K562 (cell line): ENCODE data around the gene BLTP2. TPM values are rescaled to one million over a fixed set of nuclear protein-coding genes. Genes with fewer than 3 reads are reported as not detected.

Experiments
- CC2D1A ChIP-seq: fragments of 450-650 bp; IDR thresholded peaks from 2 replicates; pipeline ENCODE4 v1.6.1; 2017; ENCODE audit warnings: mild to moderate bottlenecking
- FOXK2 ChIP-seq, 2 experiments: fragments of 450-650 bp; IDR thresholded peaks in 1 of 2; conservative IDR thresholded peaks in 1 of 2; 2 replicates each; pipeline ENCODE4 v1.6.1; 2016; ENCODE audit warnings: low read depth in 2 of 2, mild to moderate bottlenecking in 1 of 2
- HDAC1 ChIP-seq, 2 experiments: fragments of 450-650 bp; IDR thresholded peaks; 2 replicates each; pipeline ENCODE4 v1.6.1; 2016 to 2017; ENCODE audit warnings: inconsistent platforms in 1 of 2, mild to moderate bottlenecking in 1 of 2, moderate library complexity in 1 of 2
- L3MBTL2 ChIP-seq: fragments of 450-650 bp; IDR thresholded peaks from 2 replicates; pipeline ENCODE4 v1.6.1; 2016; ENCODE audit warnings: mild to moderate bottlenecking, moderate library complexity
- MYBL2 ChIP-seq, 2 experiments: fragments of 450-650 bp in 1 of 2; sonication (generic) in 1 of 2; formaldehyde crosslinking in 1 of 2; IDR thresholded peaks; 2 replicates each; pipeline versions ENCODE4 v1.6.1 to v1.8.1; 2017 to 2022; ENCODE audit warnings: borderline replicate concordance in 1 of 2, inconsistent platforms in 1 of 2, low read depth in 1 of 2, mild to moderate bottlenecking in 1 of 2, missing genetic modification reagents in 1 of 2, moderate library complexity in 1 of 2
- MYC ChIP-seq, 2 experiments: fragments of 250-450 bp in 1 of 2; sonication (Bioruptor Pico) in 1 of 2; IDR thresholded peaks; 2 replicates each; pipeline versions ENCODE4 v1.5.1 to v1.6.1; 2012 to 2021; ENCODE audit warnings: low read depth in 2 of 2, borderline replicate concordance in 1 of 2, improper control_type of control experiment in 1 of 2, low read length in 1 of 2, mild to moderate bottlenecking in 1 of 2, moderate library complexity in 1 of 2
- NFRKB ChIP-seq: fragments of 450-650 bp; IDR thresholded peaks from 2 replicates; pipeline ENCODE4 v1.6.1; 2016; ENCODE audit warnings: low read depth
- PML ChIP-seq: IDR thresholded peaks from 2 replicates; pipeline ENCODE4 v1.6.1; 2012; ENCODE audit warnings: low read length, inconsistent platforms
- POLR2G ChIP-seq: fragments of 200-400 bp; formaldehyde crosslinking; IDR thresholded peaks from 2 replicates; pipeline ENCODE4 v1.6.1; 2017; ENCODE audit warnings: low read depth, mild to moderate bottlenecking, antibody characterized with exemption, low read length, moderate library complexity
- RBBP5 ChIP-seq: fragments of 200-600 bp; sonication (generic); IDR thresholded peaks from 2 replicates; pipeline ENCODE4 v1.6.1; 2012; ENCODE audit warnings: borderline replicate concordance, mild to moderate bottlenecking, low read length, control low read depth, inconsistent platforms; ENCODE audit not compliant: insufficient read depth, poor library complexity, severe bottlenecking
- RBFOX2 ChIP-seq: fragments of 200-400 bp; formaldehyde crosslinking; IDR thresholded peaks from 2 replicates; pipeline ENCODE4 v1.6.1; 2017; ENCODE audit warnings: low read depth, mild to moderate bottlenecking, low read length, moderate library complexity
- RCOR1 ChIP-seq, 2 experiments: IDR thresholded peaks; 2 replicates each; pipeline ENCODE4 v1.6.1; 2012; ENCODE audit warnings: low read depth in 2 of 2, low read length in 2 of 2, borderline replicate concordance in 1 of 2, improper control_type of control experiment in 1 of 2
- SIN3A ChIP-seq, 2 experiments: fragments of 150-350 bp in 1 of 2; IDR thresholded peaks; 2 replicates each; pipeline ENCODE4 v1.6.1; 2011 to 2016; ENCODE audit warnings: borderline replicate concordance in 2 of 2, low read depth in 2 of 2, low read length in 2 of 2, mild to moderate bottlenecking in 2 of 2, moderate library complexity in 2 of 2; ENCODE audit not compliant: control insufficient read depth in 1 of 2
- ZFX ChIP-seq: sonication (generic); formaldehyde crosslinking; IDR thresholded peaks from 2 replicates; pipeline ENCODE4 v1.8.0; 2022; ENCODE audit warnings: mild to moderate bottlenecking, missing genetic modification reagents, moderate library complexity
- ZNF165 ChIP-seq: fragments of 250-450 bp; sonication (Bioruptor Pico); IDR thresholded peaks from 2 replicates; pipeline ENCODE4 v1.4.0; 2020; ENCODE audit warnings: borderline replicate concordance
- ZNF24 ChIP-seq: fragments of 450-650 bp; IDR thresholded peaks from 2 replicates; pipeline ENCODE4 v1.6.1; 2016
- ZNF282 ChIP-seq: sonication (generic); formaldehyde crosslinking; IDR thresholded peaks from 2 replicates; pipeline ENCODE4 v1.8.1; 2023; ENCODE audit warnings: missing genetic modification reagents
- ZNF707 ChIP-seq: fragments of 250-450 bp; sonication (Bioruptor Pico); conservative IDR thresholded peaks from 2 replicates; pipeline ENCODE4 v1.8.0; 2022; ENCODE audit warnings: inconsistent platforms, mild to moderate bottlenecking, moderate library complexity
- polyA plus RNA-seq, 8 experiments: library from polyadenylated mRNA; depleted of rRNA in 4 of 8; stranded (reverse) in 5 of 8; unstranded in 3 of 8; fragments of >200 nt; fragmentation: Nextera tagmentation in 2 of 8; fragmentation: Illumina TruSeq in 1 of 8; extraction: Ambion mirVana in 2 of 8; extraction: Trizol in 1 of 8; gene quantifications; 2 replicates each; pipeline versions ENCODE4 v1.2.1 to v1.2.3, GENCODE V29; 2011 to 2014; ENCODE audit warnings: inconsistent platforms in 1 of 8, missing spikeins in 1 of 8
- total RNA-seq, 7 experiments: library from RNA; depleted of rRNA in 6 of 7; stranded (reverse); fragments of >200 nt in 6 of 7; fragmentation: Illumina TruSeq in 2 of 7; extraction: Trizol in 2 of 7; gene quantifications; 2 replicates each; pipeline versions ENCODE4 v1.2.1 to v1.2.3, GENCODE V29; 2011 to 2021; ENCODE audit warnings: low replicate concordance in 1 of 7
- TF ChIP-seq, protein P1 (sequence below), 2 experiments: fragments of 450-650 bp; conservative IDR thresholded peaks; 2 replicates each; pipeline ENCODE4 v1.6.1; 2017; ENCODE audit warnings: mild to moderate bottlenecking in 2 of 2, moderate library complexity in 2 of 2
- TF ChIP-seq, protein P2 (sequence below): fragments of 450-650 bp; IDR thresholded peaks from 2 replicates; pipeline ENCODE4 v1.6.1; 2018; ENCODE audit not compliant: partially characterized antibody
- TF ChIP-seq, protein P3 (sequence below): fragments of 450-650 bp; IDR thresholded peaks from 2 replicates; pipeline ENCODE4 v1.6.1; 2016; ENCODE audit warnings: low read depth, mild to moderate bottlenecking, moderate library complexity

Gene BLTP2
- total and polyA plus RNA-seq, 9 of the 15 experiments (the other 6 are each of a cell fraction or from before 2014, with no cell fraction given) = 14.7 to 174 (median 103) TPM

DNA sequence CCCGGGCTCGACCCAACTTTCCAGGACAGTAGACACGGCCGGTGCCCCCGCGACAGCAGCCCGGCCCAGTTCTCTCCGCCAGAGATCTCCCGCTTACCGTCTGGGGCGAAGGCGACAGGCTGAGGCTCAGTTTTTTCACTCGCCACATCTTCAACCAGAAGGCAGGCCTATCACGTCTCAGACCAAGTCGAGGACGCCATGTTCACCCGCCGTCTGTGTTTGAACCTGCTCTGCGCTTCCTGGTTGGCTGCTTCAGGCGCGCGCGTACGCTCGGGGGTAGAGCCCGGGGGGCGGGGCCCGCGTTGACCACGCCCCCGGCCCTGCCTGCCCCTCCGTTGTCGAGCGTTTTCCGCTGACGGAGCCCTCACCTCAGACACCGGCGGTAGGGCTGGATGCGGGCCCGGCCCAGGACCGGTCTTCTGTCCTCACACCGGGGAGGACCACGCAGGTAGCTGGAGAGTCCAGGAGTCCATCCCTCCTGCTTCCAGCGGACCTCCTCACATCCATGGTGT lies 46.1 kb downstream of the BLTP2 start, which contains the start of gene SPAG5 (continued):
- TF ChIP-seq RCOR1 (IDR thresholded peaks at IDR 0.05; ENCODE audit: borderline replicate concordance in 1 of 2, low read depth in 2 of 2, low read length in 2 of 2) = peak in 1 of 2 experiments; percentile 14; a peak in 1 of 4 replicates
- peak; percentile 98 for TF ChIP-seq MYBL2 (IDR thresholded peaks at IDR 0.05; ENCODE audit: low read depth)
- TF ChIP-seq MYBL2 (CRISPR knock-in tag; IDR thresholded peaks at IDR 0.05; ENCODE audit: borderline replicate concordance) = peak; percentile 80; the same call in 1 of the 2 replicates
- TF ChIP-seq, protein P1, sequence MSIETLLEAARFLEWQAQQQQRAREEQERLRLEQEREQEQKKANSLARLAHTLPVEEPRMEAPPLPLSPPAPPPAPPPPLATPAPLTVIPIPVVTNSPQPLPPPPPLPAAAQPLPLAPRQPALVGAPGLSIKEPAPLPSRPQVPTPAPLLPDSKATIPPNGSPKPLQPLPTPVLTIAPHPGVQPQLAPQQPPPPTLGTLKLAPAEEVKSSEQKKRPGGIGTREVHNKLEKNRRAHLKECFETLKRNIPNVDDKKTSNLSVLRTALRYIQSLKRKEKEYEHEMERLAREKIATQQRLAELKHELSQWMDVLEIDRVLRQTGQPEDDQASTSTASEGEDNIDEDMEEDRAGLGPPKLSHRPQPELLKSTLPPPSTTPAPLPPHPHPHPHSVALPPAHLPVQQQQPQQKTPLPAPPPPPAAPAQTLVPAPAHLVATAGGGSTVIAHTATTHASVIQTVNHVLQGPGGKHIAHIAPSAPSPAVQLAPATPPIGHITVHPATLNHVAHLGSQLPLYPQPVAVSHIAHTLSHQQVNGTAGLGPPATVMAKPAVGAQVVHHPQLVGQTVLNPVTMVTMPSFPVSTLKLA (conservative IDR thresholded peaks at IDR 0.05) = peak; percentile 80 to 84
- peak; percentile 53 to 94; a peak in 2 of 4 replicates for TF ChIP-seq SIN3A (IDR thresholded peaks at IDR 0.05; ENCODE audit: borderline replicate concordance in 2 of 2, control insufficient read depth in 1 of 2, low read depth in 2 of 2, low read length in 2 of 2)
- TF ChIP-seq ZFX = peak; percentile 97
- no peak for TF ChIP-seq ZNF707
- TF ChIP-seq, protein P2, sequence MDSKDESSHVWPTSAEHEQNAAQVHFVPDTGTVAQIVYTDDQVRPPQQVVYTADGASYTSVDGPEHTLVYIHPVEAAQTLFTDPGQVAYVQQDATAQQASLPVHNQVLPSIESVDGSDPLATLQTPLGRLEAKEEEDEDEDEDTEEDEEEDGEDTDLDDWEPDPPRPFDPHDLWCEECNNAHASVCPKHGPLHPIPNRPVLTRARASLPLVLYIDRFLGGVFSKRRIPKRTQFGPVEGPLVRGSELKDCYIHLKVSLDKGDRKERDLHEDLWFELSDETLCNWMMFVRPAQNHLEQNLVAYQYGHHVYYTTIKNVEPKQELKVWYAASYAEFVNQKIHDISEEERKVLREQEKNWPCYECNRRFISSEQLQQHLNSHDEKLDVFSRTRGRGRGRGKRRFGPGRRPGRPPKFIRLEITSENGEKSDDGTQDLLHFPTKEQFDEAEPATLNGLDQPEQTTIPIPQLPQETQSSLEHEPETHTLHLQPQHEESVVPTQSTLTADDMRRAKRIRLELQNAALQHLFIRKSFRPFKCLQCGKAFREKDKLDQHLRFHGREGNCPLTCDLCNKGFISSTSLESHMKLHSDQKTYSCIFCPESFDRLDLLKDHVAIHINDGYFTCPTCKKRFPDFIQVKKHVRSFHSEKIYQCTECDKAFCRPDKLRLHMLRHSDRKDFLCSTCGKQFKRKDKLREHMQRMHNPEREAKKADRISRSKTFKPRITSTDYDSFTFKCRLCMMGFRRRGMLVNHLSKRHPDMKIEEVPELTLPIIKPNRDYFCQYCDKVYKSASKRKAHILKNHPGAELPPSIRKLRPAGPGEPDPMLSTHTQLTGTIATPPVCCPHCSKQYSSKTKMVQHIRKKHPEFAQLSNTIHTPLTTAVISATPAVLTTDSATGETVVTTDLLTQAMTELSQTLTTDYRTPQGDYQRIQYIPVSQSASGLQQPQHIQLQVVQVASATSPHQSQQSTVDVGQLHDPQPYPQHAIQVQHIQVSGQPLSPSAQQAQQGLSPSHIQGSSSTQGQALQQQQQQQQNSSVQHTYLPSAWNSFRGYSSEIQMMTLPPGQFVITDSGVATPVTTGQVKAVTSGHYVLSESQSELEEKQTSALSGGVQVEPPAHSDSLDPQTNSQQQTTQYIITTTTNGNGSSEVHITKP = peak; percentile 38
- peak; percentile 100 for TF ChIP-seq RBFOX2
- TF ChIP-seq POLR2G = peak; percentile 100
- TF ChIP-seq CC2D1A = peak; percentile 21; the same call in 1 of the 2 replicates
- no peak for TF ChIP-seq FOXK2 (conservative IDR thresholded peaks at IDR 0.05 in 1 of 2, IDR thresholded peaks at IDR 0.05 in 1 of 2; ENCODE audit: low read depth in 2 of 2)
- peak; percentile 57; the same call in 1 of the 2 replicates for TF ChIP-seq L3MBTL2
- no peak for TF ChIP-seq ZNF165
- peak; percentile 79 for TF ChIP-seq MYC (IDR thresholded peaks at IDR 0.05; ENCODE audit: low read depth, low read length)
- TF ChIP-seq MYC (CRISPR knock-in tag; IDR thresholded peaks at IDR 0.05; ENCODE audit: borderline replicate concordance, low read depth) = no peak
- peak; percentile 92; the same call in 1 of the 2 replicates for TF ChIP-seq NFRKB
- peak; percentile 31; the same call in 1 of the 2 replicates for TF ChIP-seq ZNF24
- peak; percentile 74 for TF ChIP-seq RBBP5
- TF ChIP-seq PML = peak; percentile 92
- no peak for TF ChIP-seq ZNF282 (CRISPR knock-in tag)
- TF ChIP-seq, protein P3, sequence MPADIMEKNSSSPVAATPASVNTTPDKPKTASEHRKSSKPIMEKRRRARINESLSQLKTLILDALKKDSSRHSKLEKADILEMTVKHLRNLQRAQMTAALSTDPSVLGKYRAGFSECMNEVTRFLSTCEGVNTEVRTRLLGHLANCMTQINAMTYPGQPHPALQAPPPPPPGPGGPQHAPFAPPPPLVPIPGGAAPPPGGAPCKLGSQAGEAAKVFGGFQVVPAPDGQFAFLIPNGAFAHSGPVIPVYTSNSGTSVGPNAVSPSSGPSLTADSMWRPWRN = no peak
- TF ChIP-seq HDAC1 (IDR thresholded peaks at IDR 0.05) = peak in 1 of 2 experiments; percentile 91; a peak in 2 of 4 replicates
